ENCODE measurements around the gene GLRX3.
"Not testable (repeated sequence)": the region's sequence is repeated elsewhere in the genome, so short reads cannot be mapped to it uniquely, and the experiment has no call there.

The GLRX3 gene

DNA sequence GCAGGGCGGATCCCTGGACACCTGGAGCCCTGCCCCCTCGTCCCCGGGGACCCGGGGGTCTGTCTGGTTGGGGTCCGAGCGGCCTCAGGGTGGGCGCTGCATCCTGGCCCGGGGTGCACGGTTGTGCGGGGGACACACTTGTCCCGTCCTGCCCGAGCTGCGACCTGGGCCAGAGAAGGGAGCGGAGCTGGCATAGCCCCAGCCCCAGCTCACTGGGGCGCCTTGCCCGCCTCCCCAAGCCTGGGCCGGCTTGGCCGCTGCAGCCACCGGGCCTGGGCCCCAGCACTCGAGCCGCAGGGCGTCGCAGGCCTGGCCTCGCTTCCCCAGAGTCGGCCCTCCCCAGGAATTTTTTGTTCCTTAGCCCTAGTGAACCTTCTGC, 54.5 kb downstream of the GLRX3 start:
- no peak for DNase-seq

DNA sequence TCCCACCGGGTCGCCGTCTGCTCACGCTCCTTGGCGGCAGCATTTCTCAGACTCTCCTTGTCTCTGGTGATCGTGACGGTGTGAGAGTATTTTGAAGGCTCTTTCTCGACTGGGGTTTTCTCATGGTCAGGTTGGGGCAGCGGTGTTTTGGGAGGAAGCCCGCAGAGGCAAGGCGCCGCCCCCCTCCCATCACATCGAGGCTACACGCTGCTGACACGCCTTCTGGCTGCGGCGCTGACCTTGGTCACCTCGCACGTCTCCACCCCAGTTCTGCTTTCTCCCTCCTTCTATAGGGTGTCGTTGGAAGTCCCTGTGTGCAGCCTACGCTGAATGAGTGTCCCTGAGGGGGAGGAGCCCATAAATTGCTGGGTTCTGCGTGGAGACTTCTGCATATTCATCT, 55.2 kb downstream of the GLRX3 start:
- no peak for DNase-seq

- DNase-seq = no peak
These were observed 56.2 kb downstream of the GLRX3 start for GRCh38 chr10:130192276-130192848.

DNA sequence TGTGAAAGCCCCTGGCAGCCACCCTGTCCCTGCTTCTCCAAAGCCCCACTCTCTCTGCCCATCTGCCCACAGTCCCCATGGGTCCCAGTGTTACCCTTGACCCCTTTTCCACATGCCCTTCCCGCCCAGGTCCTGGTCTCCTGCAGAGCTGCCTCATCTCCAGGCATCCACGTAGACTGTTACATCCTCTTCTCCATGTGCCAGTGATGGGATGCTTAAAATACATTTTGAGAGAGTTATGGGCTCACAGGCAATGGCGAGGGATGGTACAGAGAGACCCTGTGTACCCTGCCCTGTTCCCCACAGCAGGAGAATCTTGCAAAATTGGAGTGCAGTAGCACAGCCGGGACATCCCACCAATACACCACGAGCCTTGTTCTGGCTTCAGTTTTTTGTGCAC, 56.8 kb downstream of the GLRX3 start:
- no peak for DNase-seq

DNA sequence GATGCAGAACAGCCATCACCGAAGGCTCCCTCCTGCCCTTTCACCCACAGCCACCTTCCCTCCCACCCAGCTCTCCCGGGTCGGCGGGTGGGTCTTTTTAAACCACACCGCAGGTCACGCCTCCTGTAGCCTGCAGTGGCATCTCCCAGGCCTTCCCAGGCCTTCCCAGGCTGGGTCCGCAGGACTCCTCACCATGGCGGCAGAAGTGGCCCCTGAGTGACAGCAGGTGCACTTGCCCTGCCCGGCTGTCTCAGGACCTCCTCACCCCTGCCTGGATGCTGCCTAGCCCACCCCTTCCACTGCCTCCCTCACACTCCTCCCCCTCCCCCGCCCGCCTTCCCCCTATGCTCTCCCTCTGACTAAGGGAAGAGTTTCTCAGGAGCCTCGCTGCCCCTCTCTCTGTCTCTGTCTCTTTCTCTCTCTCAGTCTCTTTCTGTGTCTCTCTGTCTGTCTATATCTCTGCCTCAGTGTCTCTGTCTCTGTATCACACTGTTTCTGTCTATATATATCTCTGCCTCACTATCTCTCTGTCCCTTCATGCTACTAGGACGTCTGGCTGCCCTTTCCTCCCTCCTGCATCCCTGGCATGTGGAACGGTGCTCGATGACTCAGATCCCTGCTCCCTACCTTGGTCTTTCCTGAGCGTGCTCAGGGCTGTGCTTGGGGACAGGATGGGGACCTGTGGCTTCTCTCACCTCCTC, 57.5 kb downstream of the GLRX3 start:
- no peak for DNase-seq

GRCh38 chr10:130194194-130194990, 58.2 kb downstream of the GLRX3 start:
- DNase-seq = no peak

DNA sequence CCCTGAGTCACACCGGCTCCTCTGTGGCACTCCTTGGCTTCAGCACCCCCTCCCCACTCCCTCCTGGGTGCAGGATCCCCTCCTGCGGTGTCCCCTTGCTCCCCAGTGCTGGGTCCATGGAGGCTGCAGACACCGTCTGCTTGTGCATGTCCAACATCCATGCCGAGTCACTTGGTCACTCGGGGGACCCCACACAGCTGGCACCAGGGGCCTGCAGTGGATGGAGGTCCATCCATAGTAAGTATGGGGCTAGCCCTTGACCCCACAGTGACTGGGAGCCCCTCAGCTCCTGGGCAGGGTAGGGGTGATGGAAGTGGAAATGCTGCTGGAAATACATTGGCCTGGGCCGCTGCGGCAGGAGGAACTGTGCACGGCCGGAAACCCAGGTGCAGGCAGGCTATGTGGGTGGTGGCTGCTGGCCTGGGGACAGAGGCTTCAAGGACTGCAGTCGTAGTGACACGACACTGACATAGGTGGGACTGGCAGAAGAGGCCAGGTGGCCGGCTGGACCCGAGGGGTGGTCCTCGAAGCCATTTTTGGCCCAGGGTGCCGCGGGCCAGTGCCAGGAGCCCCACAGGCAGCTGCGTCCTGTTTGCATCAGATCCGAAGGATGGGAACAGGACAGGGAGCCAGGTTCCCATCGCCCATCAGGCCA, 58.9 kb downstream of the GLRX3 start:
- no peak for DNase-seq

DNA sequence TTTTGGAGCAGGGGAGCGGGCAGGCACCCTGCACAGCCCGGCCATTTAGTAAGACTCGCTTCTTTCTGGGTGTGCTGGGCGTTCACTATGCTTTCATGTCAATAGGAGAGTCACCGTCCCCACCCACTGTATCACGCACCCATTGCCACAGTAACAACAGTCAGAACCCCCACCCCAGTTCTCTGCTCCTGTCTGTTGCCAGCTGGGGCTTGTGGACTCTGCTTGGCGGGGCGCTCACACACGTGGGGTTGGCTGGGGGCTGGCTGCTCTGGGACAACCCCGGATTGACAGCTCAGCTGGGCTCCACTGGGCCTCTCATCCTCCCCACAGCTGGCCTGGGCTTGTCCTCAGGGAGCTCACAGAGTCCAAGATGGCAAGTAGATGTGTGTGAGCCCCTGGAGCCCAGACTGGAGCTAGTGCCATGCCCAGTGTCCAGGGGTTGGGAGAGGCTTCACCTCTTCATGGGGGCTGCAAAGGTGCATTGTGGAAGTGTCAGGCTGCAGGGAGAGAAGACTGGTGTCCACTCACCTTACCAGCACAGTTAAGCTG, 59.6 kb downstream of the GLRX3 start:
- no peak for DNase-seq

GRCh38 chr10:130196511-130197487, 60.6 kb downstream of the GLRX3 start:
- DNase-seq = no peak

DNA sequence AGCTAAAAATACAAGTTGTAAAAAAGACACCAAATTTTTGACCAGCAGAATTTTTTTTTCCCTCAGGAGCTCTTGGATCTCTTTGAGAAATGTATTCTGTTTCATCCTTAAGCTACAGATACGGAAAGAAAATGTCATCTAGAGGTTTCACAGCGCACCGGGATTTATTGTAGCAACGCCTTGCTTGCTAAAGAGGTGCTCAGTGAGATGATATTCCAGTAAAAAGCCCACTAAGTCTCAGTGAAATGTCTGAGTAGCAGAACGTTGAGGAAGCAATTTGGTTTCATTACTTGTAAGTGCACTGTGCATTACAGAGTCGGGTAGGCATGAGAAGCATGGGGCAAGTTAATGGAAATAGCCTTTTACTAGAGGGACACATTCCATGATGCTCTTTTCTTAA, 62.5 kb downstream of the GLRX3 start:
- no peak for DNase-seq

GRCh38 chr10:130200179-130201042, 64.2 kb downstream of the GLRX3 start:
- no peak for DNase-seq

- no peak for DNase-seq
These were observed 64.8 kb downstream of the GLRX3 start for GRCh38 chr10:130201043-130201380.

DNA sequence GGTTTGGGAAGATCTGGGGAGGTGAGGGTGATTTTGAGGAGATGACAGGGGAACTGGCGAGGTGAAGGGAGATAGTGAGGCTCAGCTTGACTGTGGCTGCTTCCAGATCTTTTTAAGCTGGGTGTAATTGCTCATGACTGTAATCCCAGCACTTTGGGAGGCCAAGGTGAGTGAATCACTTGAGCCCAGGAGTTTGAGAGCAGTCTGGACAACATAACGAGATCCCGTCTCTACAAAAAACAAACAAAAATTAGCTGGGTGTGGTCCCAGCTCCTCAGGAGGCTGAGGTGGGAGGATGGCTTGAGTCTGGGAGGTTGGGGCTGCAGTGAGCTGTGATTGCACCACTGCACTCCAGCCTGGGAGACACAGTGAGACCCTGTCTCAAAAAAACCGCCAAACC, 66.0 kb downstream of the GLRX3 start:
- not testable (repeated sequence) for DNase-seq

DNA sequence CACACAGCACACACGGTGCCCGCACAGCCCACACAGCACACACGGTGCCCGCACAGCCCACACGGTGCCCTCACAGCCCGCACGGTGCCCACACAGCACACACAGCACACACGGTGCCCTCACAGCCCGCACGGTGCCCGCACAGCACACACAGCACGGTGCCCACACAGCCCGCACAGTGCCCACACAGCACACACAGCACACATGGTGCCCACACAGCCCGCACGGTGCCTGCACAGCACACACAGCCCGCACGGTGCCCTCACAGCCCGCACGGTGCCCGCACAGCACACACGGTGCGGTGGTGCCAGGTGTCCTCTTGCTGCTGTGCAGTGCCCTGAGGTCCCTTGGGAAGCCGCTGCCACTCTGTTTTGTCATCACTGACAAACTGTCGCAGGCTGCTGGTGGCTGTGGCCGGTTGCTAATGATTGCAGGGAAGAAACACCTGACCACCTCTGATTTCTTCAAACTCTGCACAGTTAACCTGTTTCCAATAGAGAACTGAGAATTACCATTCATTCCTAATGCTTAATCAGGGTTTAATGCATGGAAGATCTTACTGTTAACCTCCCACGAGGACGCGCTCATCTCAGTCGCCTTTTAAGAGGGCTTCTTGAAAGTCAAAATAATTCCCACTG, 66.9 kb downstream of the GLRX3 start:
- no peak for DNase-seq

DNA sequence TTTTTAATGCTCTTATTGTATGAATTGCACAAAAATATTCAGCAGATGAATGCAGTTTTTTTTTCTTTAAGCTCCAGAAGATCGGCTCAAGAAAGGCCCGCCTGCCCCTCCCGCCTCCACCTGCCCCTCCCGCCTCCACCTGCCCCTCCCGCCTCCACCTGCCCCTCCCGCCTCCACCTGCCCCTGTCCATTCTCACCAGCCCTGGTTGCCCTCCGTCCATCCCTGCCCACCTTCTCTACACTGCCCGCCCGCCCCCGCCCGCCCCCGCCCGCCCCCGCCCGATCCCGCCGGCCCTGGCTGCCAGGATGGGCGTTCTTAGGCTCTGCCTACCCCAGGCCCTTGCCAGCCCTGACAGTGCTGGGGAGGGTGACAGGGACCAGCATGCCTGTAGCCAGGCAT, 67.4 kb downstream of the GLRX3 start:
- no peak for DNase-seq

- no peak for DNase-seq
These were observed 70.1 kb downstream of the GLRX3 start for GRCh38 chr10:130206216-130206737.

- no peak for DNase-seq
These were observed 71.0 kb downstream of the GLRX3 start for GRCh38 chr10:130207205-130207604.

- no peak for DNase-seq
These were observed 72.6 kb downstream of the GLRX3 start for GRCh38 chr10:130208807-130209206.

- DNase-seq = no peak
These were observed 76.6 kb downstream of the GLRX3 start for GRCh38 chr10:130212746-130213145.

DNA sequence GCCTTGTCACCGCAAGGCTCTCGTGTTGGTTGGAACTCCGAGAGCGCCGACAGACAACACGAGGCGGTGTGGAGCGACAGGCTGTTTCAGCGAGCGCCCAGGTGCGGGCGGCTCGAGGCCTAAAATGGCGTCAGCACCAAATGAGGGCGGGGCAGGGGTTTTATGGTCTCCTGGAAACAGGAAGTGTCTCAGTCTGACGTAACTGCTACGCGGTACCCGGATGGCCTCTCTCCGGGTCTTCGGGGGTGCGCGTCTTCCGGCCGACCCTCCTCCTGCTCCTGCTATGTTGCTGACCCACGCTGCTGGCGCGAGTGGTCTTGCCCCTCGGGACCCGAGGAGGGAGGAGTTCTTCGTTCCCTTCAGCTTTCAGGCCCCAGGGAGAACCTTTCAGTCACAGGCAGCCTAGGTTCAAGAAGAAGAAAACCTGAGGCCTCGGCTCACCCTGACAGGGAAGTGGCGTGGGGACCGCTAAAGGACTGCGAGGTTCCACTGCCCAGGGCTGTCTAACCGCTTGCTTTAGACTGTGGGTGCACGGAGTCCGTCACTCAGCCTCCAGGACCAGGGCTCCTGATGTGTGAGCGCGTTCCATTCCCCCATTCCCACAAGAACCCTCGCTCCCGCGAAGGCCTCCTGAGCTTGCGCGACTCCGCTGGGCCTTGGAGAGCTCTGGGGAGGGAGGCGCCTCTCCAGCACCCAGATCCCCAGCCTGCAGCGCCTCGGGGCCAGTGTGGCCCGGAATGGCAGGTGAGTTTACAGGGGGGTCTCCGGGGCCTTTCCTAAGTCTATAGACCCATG, 77.3 kb downstream of the GLRX3 start:
- DNase-seq = no peak

Data from NCI-H1105 treated with DMSO at 0.1 percent for 48 hours (cell line).